ENCODE results near the gene BARD1.
"Not testable (repeated sequence)": the region's sequence is repeated elsewhere in the genome, so short reads cannot be mapped to it uniquely, and the experiment has no call there.

The BARD1 gene

GRCh38 chr2:214765180-214765579 is 44.3 kb downstream of the BARD1 start:
- no peak for DNase-seq (ENCODE audit: low read depth in 2 of 2)

- no peak for DNase-seq (ENCODE audit: low read depth in 2 of 2)
Observed at GRCh38 chr2:214753455-214753854, 56.0 kb downstream of the BARD1 start.

GRCh38 chr2:214750529-214750928 is 59.0 kb downstream of the BARD1 start:
- DNase-seq (ENCODE audit: low read depth in 2 of 2): no peak

GRCh38 chr2:214747992-214748391 is 61.5 kb downstream of the BARD1 start:
- DNase-seq (ENCODE audit: low read depth in 2 of 2): no peak

- DNase-seq (ENCODE audit: low read depth in 2 of 2): no peak
Observed at GRCh38 chr2:214742119-214742518, 67.4 kb downstream of the BARD1 start.

GRCh38 chr2:214740867-214741395 is 68.6 kb downstream of the BARD1 start:
- DNase-seq (ENCODE audit: low read depth in 2 of 2): no peak

- DNase-seq (ENCODE audit: low read depth in 2 of 2): no peak
Observed at GRCh38 chr2:214737188-214737587, 72.3 kb downstream of the BARD1 start.

- DNase-seq (ENCODE audit: low read depth in 2 of 2): no peak
Observed at GRCh38 chr2:214730800-214731407, 78.6 kb downstream of the BARD1 start.

GRCh38 chr2:214730248-214730647 is 79.2 kb downstream of the BARD1 start:
- no peak for DNase-seq (ENCODE audit: low read depth in 2 of 2)

- no peak for DNase-seq (ENCODE audit: low read depth in 2 of 2)
Observed at GRCh38 chr2:214724741-214725140, 84.7 kb downstream of the BARD1 start.

- not testable (repeated sequence) for DNase-seq (ENCODE audit: low read depth in 2 of 2)
Observed at GRCh38 chr2:214717837-214718236, 91.6 kb downstream of the BARD1 start.

GRCh38 chr2:214716811-214717560 is 92.5 kb downstream of the BARD1 start:
- no peak for DNase-seq (ENCODE audit: low read depth in 2 of 2)

- DNase-seq (ENCODE audit: low read depth in 2 of 2): no peak
Observed at GRCh38 chr2:214715025-214715424, 94.5 kb downstream of the BARD1 start.

- DNase-seq (ENCODE audit: low read depth in 2 of 2): no peak
Observed at GRCh38 chr2:214713080-214713830, 96.2 kb downstream of the BARD1 start.

- DNase-seq (ENCODE audit: low read depth in 2 of 2): no peak
Observed at GRCh38 chr2:214710729-214711128, 98.8 kb downstream of the BARD1 start.

- DNase-seq (ENCODE audit: low read depth in 2 of 2): no peak
Observed at GRCh38 chr2:214706986-214707385, 102.5 kb downstream of the BARD1 start.

- no peak for DNase-seq (ENCODE audit: low read depth in 2 of 2)
Observed at GRCh38 chr2:214699236-214699635, 110.2 kb downstream of the BARD1 start.

- no peak for DNase-seq (ENCODE audit: low read depth in 2 of 2)
Observed at GRCh38 chr2:214696681-214697080, 112.8 kb downstream of the BARD1 start.

- no peak for DNase-seq (ENCODE audit: low read depth in 2 of 2)
Observed at GRCh38 chr2:214695789-214696188, 113.7 kb downstream of the BARD1 start.

- DNase-seq (ENCODE audit: low read depth in 2 of 2): not testable (repeated sequence)
Observed at GRCh38 chr2:214683557-214683956, 125.9 kb downstream of the BARD1 start.

- DNase-seq (ENCODE audit: low read depth in 2 of 2): no peak
Observed at GRCh38 chr2:214679736-214680135, 129.7 kb downstream of the BARD1 start.

- no peak for DNase-seq (ENCODE audit: low read depth in 2 of 2)
Observed at GRCh38 chr2:214676421-214677089, 132.9 kb downstream of the BARD1 start.

All from stimulated activated CD4-positive, alpha-beta T cell treated with anti-CD3 and anti-CD28 coated beads, Interleukin-12 subunit alpha, Interleukin-12 subunit beta, amount 100 ng/mL, for 24 hours (primary cell).